Natural killer cell (primary cell): ENCODE results near the gene C4orf54. TPM values are rescaled to one million over a fixed set of nuclear protein-coding genes. Genes with fewer than 3 reads are reported as not detected.

Experiments used
- ATAC-seq, 3 donors: fragments of 150-1000 bp in 2 of 3; fragments of 200-7000 bp in 1 of 3; cut with Tn5 transposase; 1 replicate in 1 of 3; 2 replicates in 2 of 3; pipeline ENCODE4 v1.10.0; 2021; ENCODE audit warnings: mild to moderate bottlenecking in 2 of 3, moderate library complexity in 2 of 3
- DNase-seq, 2 donors: peaks; one replicate each; pipeline versions ENCODE4 v3.0.0 to v3.0.0-alpha.2; 2013 to 2021; ENCODE audit warnings: mixed read lengths in 1 of 2
- H3K27ac ChIP-seq: one replicate; pipeline ENCODE4 v1.5.1; 2013; ENCODE audit warnings: mild to moderate bottlenecking, low read length
- H3K27me3 ChIP-seq: one replicate; pipeline ENCODE4 v1.6.1; 2013; ENCODE audit warnings: low read length; ENCODE audit not compliant: control insufficient read depth, insufficient read depth
- H3K36me3 ChIP-seq: one replicate; pipeline ENCODE4 v1.6.1; 2013; ENCODE audit warnings: low read length; ENCODE audit not compliant: control insufficient read depth, insufficient read depth
- H3K4me1 ChIP-seq: one replicate; pipeline ENCODE4 v1.6.1; 2013; ENCODE audit warnings: low read length; ENCODE audit not compliant: control insufficient read depth, insufficient read depth
- H3K4me3 ChIP-seq: one replicate; pipeline ENCODE4 v1.5.1; 2013; ENCODE audit warnings: low read length
- H3K9me3 ChIP-seq: one replicate; pipeline ENCODE4 v1.6.1; 2013; ENCODE audit warnings: low read length; ENCODE audit not compliant: control insufficient read depth, insufficient read depth
- H3K27ac Mint-ChIP-seq, 2 donors: one replicate each; pipeline ENCODE4 v1.8.0; 2022; ENCODE audit warnings: mild to moderate bottlenecking in 2 of 2, mixed read lengths in 2 of 2, moderate library complexity in 1 of 2
- H3K27me3 Mint-ChIP-seq, 2 donors: one replicate each; pipeline ENCODE4 v1.8.0; 2022; ENCODE audit warnings: low read depth in 2 of 2, mixed read lengths in 2 of 2
- H3K36me3 Mint-ChIP-seq: one replicate; pipeline ENCODE4 v1.8.0; 2022; ENCODE audit warnings: mixed read lengths
- H3K4me1 Mint-ChIP-seq, 2 donors: one replicate each; pipeline ENCODE4 v1.8.0; 2022; ENCODE audit warnings: mixed read lengths in 2 of 2
- H3K4me3 Mint-ChIP-seq: one replicate; pipeline ENCODE4 v1.8.0; 2022; ENCODE audit warnings: mild to moderate bottlenecking, moderate library complexity, mixed read lengths
- H3K9me3 Mint-ChIP-seq, 2 donors: one replicate each; pipeline ENCODE4 v1.8.0; 2022; ENCODE audit warnings: mixed read lengths in 2 of 2
- WGBS: methylation state at CpG from one replicate; pipeline ENCODE4 v1.1.7; 2013; ENCODE audit warnings: missing lambda C conversion rate; ENCODE audit not compliant: insufficient coverage; 5-methylcytosine and 5-hydroxymethylcytosine counted together
- intact Hi-C: fragments of 100-400 bp; cut with micrococcal nuclease; formaldehyde crosslinking; loops from one replicate; pipeline ENCODE4 v1.14.2; 2022
- total RNA-seq, 4 donors: library from RNA; stranded (reverse); fragments of 120-200 nt in 1 of 4; gene quantifications; one replicate each; pipeline versions ENCODE4 v1.2.3 to v1.2.4, GENCODE V29; 2013 to 2022
- TF ChIP-seq, protein P1 (sequence below): fragments of 200-600 bp; IDR thresholded peaks from one replicate; pipeline ENCODE4 v1.8.0; 2022; ENCODE audit warnings: antibody characterized with exemption

Gene C4orf54
- total RNA-seq, 3 donors from 2014 or later (not counting 1 experiment from before 2014, with no cell fraction given): not detected

- no peak overlapping the region for H3K4me3 ChIP-seq
- WGBS: 90% methylated on average over 14 of the region's 14 CpGs
- Mint-ChIP-seq H3K27me3 (peaks cover 0 to 8% of the 10 kb centered on the region in 2 donors), H3K27ac (no peak overlapping the region), H3K36me3 (no peaks in the 10 kb centered on the region), H3K4me3 (no peak overlapping the region), H3K4me1 (no peaks in the 10 kb centered on the region), H3K9me3 (peaks cover 0 to 2% of the 10 kb centered on the region in 2 donors)
- no peak for DNase-seq
- no peaks in the 10 kb centered on the region for H3K27me3 ChIP-seq
- intact Hi-C loops: no loop called here
- no peak for ATAC-seq
- H3K36me3 ChIP-seq: no peaks in the 10 kb centered on the region
- H3K27ac ChIP-seq: no peak overlapping the region
- no peaks in the 10 kb centered on the region for H3K9me3 ChIP-seq
- H3K4me1 ChIP-seq: no peaks in the 10 kb centered on the region
- TF ChIP-seq, protein P1, sequence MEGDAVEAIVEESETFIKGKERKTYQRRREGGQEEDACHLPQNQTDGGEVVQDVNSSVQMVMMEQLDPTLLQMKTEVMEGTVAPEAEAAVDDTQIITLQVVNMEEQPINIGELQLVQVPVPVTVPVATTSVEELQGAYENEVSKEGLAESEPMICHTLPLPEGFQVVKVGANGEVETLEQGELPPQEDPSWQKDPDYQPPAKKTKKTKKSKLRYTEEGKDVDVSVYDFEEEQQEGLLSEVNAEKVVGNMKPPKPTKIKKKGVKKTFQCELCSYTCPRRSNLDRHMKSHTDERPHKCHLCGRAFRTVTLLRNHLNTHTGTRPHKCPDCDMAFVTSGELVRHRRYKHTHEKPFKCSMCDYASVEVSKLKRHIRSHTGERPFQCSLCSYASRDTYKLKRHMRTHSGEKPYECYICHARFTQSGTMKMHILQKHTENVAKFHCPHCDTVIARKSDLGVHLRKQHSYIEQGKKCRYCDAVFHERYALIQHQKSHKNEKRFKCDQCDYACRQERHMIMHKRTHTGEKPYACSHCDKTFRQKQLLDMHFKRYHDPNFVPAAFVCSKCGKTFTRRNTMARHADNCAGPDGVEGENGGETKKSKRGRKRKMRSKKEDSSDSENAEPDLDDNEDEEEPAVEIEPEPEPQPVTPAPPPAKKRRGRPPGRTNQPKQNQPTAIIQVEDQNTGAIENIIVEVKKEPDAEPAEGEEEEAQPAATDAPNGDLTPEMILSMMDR: no peak
Measured at GRCh38 chr4:99633772-99634171, 23.9 kb downstream of the C4orf54 start.

GRCh38 chr4:99630857-99631360 is 26.7 kb downstream of the C4orf54 start:
- ATAC-seq (no peak), DNase-seq (no peak)
- Mint-ChIP-seq H3K27ac (no peak overlapping the region), H3K9me3 (peaks cover 0 to 2% of the 10 kb centered on the region in 2 donors), H3K4me1 (no peaks in the 10 kb centered on the region), H3K27me3 (peaks cover 0 to 9% of the 10 kb centered on the region in 2 donors), H3K4me3 (no peak overlapping the region), H3K36me3 (no peaks in the 10 kb centered on the region)
- intact Hi-C loops: no loop called here
- no peak overlapping the region for H3K27ac ChIP-seq
- TF ChIP-seq, protein P1: no peak
- H3K36me3 ChIP-seq: no peaks in the 10 kb centered on the region
- no peaks in the 10 kb centered on the region for H3K4me1 ChIP-seq
- H3K9me3 ChIP-seq: no peaks in the 10 kb centered on the region
- H3K27me3 ChIP-seq: no peaks in the 10 kb centered on the region
- H3K4me3 ChIP-seq: no peak overlapping the region
- WGBS: 80% methylated on average over 1 of the region's 1 CpG

DNA sequence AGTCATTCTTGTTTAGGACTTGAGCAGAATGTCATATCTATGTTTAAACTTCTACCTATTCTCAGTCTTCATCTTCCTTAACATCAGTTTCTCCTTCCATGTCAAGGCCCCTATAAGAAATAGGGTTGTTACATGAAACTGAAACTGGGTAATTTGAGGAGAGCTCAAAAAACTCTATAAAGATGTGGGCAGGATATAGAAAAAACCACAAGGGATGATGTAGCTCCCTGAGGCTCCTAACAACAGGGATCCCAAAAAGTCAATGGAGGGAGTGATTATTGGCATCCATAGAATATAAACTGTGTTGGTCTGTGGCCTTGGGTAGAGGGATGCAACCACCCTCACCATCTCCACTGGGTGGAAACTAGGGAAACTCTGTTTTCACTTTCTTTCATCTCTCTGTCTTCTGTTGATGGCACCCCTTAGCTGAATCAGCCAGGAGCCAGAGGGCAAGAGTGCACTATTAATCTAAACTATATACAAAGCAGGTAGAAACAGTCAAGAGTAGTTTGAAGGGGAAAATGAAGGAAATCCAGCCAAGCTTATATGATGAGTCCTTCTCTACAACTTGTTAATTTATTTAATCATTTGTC is 27.6 kb downstream of the C4orf54 start:
- TF ChIP-seq, protein P1: no peak
- Mint-ChIP-seq H3K27ac (no peak overlapping the region), H3K27me3 (peaks cover 0 to 8% of the 10 kb centered on the region in 2 donors), H3K9me3 (no peaks in the 10 kb centered on the region), H3K4me3 (no peak overlapping the region), H3K36me3 (no peaks in the 10 kb centered on the region), H3K4me1 (no peaks in the 10 kb centered on the region)
- intact Hi-C loops: no loop called here
- DNase-seq: no peak
- ATAC-seq: no peak
- no peaks in the 10 kb centered on the region for H3K9me3 ChIP-seq
- H3K4me1 ChIP-seq: no peaks in the 10 kb centered on the region
- no peaks in the 10 kb centered on the region for H3K27me3 ChIP-seq
- H3K4me3 ChIP-seq: no peak overlapping the region
- H3K36me3 ChIP-seq: no peaks in the 10 kb centered on the region
- H3K27ac ChIP-seq: no peak overlapping the region

DNA sequence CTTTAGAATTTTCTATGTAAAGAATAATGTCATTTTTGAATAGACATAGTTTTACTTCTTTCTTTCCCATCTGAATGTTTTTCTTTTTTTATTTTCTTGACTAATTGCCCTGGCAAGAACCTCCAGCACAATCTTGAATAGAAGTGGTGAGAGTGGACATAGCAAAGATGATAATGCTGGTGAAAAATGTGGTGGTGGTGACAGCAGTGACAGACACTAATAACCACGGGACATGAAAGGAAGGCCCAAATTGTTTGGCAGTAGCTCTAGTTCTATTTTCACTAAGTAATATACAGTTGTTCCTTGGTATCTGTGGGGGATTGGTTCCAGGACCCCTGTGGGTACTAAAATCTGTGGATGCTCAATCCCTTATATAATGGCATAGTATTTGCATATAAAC is 29.6 kb downstream of the C4orf54 start:
- Mint-ChIP-seq H3K27ac (no peak overlapping the region), H3K4me1 (no peaks in the 10 kb centered on the region), H3K36me3 (no peaks in the 10 kb centered on the region), H3K9me3 (no peaks in the 10 kb centered on the region), H3K4me3 (no peak overlapping the region), H3K27me3 (peaks cover 0 to 5% of the 10 kb centered on the region in 2 donors)
- WGBS: 100% methylated on average over 1 of the region's 1 CpG
- DNase-seq: no peak
- no peaks in the 10 kb centered on the region for H3K36me3 ChIP-seq
- H3K4me3 ChIP-seq: no peak overlapping the region
- TF ChIP-seq, protein P1: no peak
- H3K9me3 ChIP-seq: no peaks in the 10 kb centered on the region
- no peak for ATAC-seq
- H3K4me1 ChIP-seq: no peaks in the 10 kb centered on the region
- no peaks in the 10 kb centered on the region for H3K27me3 ChIP-seq
- no peak overlapping the region for H3K27ac ChIP-seq
- intact Hi-C loops: no loop called here
